Fibroblast of lung (primary cell): Measurements from ENCODE around the gene PPME1. TPM values are rescaled to one million over a fixed set of nuclear protein-coding genes. Genes with fewer than 3 reads are reported as not detected.

Experiments used
- DNase-seq, 2 donors: peaks; one replicate each; pipeline versions ENCODE4 v3.0.0 to v3.0.0-alpha.2; 2010; ENCODE audit warnings: low read depth in 2 of 2
- H2AFZ ChIP-seq: 2 replicates; pipeline ENCODE4 v1.5.1; 2012; ENCODE audit warnings: low read length, control low read depth, inconsistent platforms
- H3K27ac ChIP-seq: 2 replicates; pipeline ENCODE4 v1.5.1; 2011; ENCODE audit warnings: low read length, control low read depth; ENCODE audit not compliant: insufficient read depth
- H3K27me3 ChIP-seq: 2 replicates; pipeline ENCODE4 v1.5.1; 2011; ENCODE audit warnings: mild to moderate bottlenecking, low read length; ENCODE audit not compliant: control insufficient read depth, insufficient read depth
- H3K36me3 ChIP-seq: 2 replicates; pipeline ENCODE4 v1.5.1; 2011; ENCODE audit warnings: low read length; ENCODE audit not compliant: control insufficient read depth, insufficient read depth
- H3K4me1 ChIP-seq: 2 replicates; pipeline ENCODE4 v1.5.1; 2011; ENCODE audit warnings: low read length; ENCODE audit not compliant: control insufficient read depth, insufficient read depth; ENCODE audit errors: extremely low read depth
- H3K4me2 ChIP-seq: 2 replicates; pipeline ENCODE4 v1.5.1; 2011; ENCODE audit warnings: low read length, control low read depth; ENCODE audit not compliant: insufficient read depth; ENCODE audit errors: extremely low read depth
- H3K4me3 ChIP-seq, 4 experiments: fragments of 200-600 bp in 1 of 4; sonication (generic) in 1 of 4; replicated peaks in 1 of 4; 2 replicates each; pipeline ENCODE4 v1.5.1; 2011 to 2016; ENCODE audit warnings: low read length in 4 of 4, low read depth in 3 of 4, mild to moderate bottlenecking in 3 of 4, control low read depth in 2 of 4, inconsistent platforms in 1 of 4, mixed read lengths in 1 of 4; ENCODE audit not compliant: insufficient read depth in 1 of 4; ENCODE audit errors: control extremely low read depth in 1 of 4
- H3K79me2 ChIP-seq: 2 replicates; pipeline ENCODE4 v1.5.1; 2012; ENCODE audit warnings: mild to moderate bottlenecking, low read length, inconsistent platforms; ENCODE audit not compliant: control insufficient read depth, insufficient read depth
- H3K9ac ChIP-seq: 2 replicates; pipeline ENCODE4 v1.5.1; 2011; ENCODE audit warnings: mild to moderate bottlenecking, low read length, control low read depth; ENCODE audit not compliant: insufficient read depth
- H3K9me3 ChIP-seq: 2 replicates; pipeline ENCODE4 v1.5.1; 2012; ENCODE audit warnings: low read depth, low read length; ENCODE audit not compliant: control insufficient read depth, insufficient read depth
- H4K20me1 ChIP-seq: 2 replicates; pipeline ENCODE4 v1.5.1; 2011; ENCODE audit warnings: low read length; ENCODE audit not compliant: control insufficient read depth, insufficient read depth; ENCODE audit errors: extremely low read depth
- EZH2 ChIP-seq: IDR thresholded peaks from 2 replicates; pipeline ENCODE4 v1.5.1; 2012; ENCODE audit warnings: low read length, control low read depth, mild to moderate bottlenecking; ENCODE audit errors: missing control alignments
- polyA plus RNA-seq, 2 donors: library from polyadenylated mRNA; depleted of rRNA in 1 of 2; stranded (reverse) in 1 of 2; unstranded in 1 of 2; fragments of >200 nt; gene quantifications; 2 replicates each; pipeline ENCODE4 v1.2.1, GENCODE V29; 2011 to 2012; ENCODE audit warnings: missing spikeins in 1 of 2
- total RNA-seq: library from RNA; depleted of rRNA; stranded (reverse); fragments of >200 nt; gene quantifications from 2 replicates; pipeline ENCODE4 v1.2.1, GENCODE V29; 2014
- TF ChIP-seq, protein P1 (sequence below), 2 donors: IDR thresholded peaks in 1 of 2; conservative IDR thresholded peaks in 1 of 2; 1 replicate in 1 of 2; 2 replicates in 1 of 2; pipeline ENCODE4 v1.5.1; 2011 to 2012; ENCODE audit warnings: low read length in 2 of 2, control low read depth in 1 of 2, inconsistent platforms in 1 of 2, low read depth in 1 of 2, mild to moderate bottlenecking in 1 of 2

PPME1 gene
- total and polyA plus RNA-seq, 2 donors (not counting 1 experiment from before 2014, with no cell fraction given), result 35.3 to 38.8 TPM

DNA sequence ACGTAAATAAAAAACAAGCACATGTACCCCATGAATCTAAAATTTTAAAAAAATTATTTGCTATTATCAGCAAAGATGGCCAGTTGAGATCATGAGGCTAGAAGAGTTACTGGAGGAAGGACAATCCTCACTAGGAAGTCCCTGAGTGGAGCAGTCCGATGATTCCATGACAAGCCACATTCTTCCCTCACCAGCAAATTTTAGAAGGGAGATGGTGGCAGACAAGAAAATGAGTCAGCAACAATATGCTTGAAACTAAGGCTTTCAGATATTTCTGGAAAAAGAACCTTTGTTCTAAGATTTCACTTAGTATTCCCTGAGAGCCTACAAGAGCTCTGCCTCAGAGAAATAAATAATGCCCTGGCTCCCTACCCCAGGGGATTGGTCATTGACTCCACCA lies 105.5 kb downstream of the PPME1 start:
- TF ChIP-seq EZH2, result no peak
- Histone ChIP-seq H3K4me1 (peaks cover 15% of the 10 kb centered on the region), H3K9me3 (no peaks in the 10 kb centered on the region), H3K9ac (no peak overlapping the region), H4K20me1 (no peaks in the 10 kb centered on the region), H3K4me3 (no peak overlapping the region), H3K79me2 (no peaks in the 10 kb centered on the region), H3K27ac (no peak overlapping the region), H3K4me2 (no peak overlapping the region), H2AFZ (no peak overlapping the region), H3K27me3 (no peaks in the 10 kb centered on the region), H3K36me3 (no peaks in the 10 kb centered on the region)
- DNase-seq, result peak in 1 of 2 donors; percentile 82

DNA sequence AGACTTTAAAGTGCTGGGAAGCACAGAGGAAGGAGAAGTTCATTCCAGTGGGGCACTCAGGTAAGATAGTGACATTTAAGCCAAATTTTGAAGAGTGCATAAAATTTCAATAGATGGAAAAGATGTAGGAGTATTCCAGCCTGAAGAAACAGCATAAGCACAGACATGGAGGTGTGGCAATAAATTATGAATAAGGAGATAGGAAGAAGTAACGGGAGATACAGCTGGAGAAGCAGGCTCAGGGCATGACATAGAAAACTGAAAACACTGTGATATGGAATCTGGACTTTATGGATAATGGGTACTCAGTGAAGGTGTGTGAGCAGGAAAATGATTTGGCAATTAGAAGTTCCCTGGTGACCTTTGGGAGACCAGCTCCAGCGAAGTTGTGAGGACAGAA lies 107.0 kb downstream of the PPME1 start:
- peak overlapping the region; percentile 76 for H3K27ac ChIP-seq
- peak overlapping the region; percentile 13 for H3K9ac ChIP-seq
- no peaks in the 10 kb centered on the region for H3K27me3 ChIP-seq
- H3K79me2 ChIP-seq, result no peaks in the 10 kb centered on the region
- no peak overlapping the region for H2AFZ ChIP-seq
- no peaks in the 10 kb centered on the region for H3K36me3 ChIP-seq
- no peaks in the 10 kb centered on the region for H4K20me1 ChIP-seq
- no peak for TF ChIP-seq EZH2
- TF ChIP-seq, protein P1, sequence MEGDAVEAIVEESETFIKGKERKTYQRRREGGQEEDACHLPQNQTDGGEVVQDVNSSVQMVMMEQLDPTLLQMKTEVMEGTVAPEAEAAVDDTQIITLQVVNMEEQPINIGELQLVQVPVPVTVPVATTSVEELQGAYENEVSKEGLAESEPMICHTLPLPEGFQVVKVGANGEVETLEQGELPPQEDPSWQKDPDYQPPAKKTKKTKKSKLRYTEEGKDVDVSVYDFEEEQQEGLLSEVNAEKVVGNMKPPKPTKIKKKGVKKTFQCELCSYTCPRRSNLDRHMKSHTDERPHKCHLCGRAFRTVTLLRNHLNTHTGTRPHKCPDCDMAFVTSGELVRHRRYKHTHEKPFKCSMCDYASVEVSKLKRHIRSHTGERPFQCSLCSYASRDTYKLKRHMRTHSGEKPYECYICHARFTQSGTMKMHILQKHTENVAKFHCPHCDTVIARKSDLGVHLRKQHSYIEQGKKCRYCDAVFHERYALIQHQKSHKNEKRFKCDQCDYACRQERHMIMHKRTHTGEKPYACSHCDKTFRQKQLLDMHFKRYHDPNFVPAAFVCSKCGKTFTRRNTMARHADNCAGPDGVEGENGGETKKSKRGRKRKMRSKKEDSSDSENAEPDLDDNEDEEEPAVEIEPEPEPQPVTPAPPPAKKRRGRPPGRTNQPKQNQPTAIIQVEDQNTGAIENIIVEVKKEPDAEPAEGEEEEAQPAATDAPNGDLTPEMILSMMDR (conservative IDR thresholded peaks at IDR 0.05 in 1 of 2, IDR thresholded peaks at IDR 0.05 in 1 of 2; ENCODE audit: low read depth in 1 of 2, low read length in 2 of 2), result no peak
- no peaks in the 10 kb centered on the region for H3K9me3 ChIP-seq
- DNase-seq, result no peak
- peak overlapping the region; percentile 62 for H3K4me2 ChIP-seq
- no peak overlapping the region for H3K4me3 ChIP-seq
- peaks cover 17% of the 10 kb centered on the region for H3K4me1 ChIP-seq

DNA sequence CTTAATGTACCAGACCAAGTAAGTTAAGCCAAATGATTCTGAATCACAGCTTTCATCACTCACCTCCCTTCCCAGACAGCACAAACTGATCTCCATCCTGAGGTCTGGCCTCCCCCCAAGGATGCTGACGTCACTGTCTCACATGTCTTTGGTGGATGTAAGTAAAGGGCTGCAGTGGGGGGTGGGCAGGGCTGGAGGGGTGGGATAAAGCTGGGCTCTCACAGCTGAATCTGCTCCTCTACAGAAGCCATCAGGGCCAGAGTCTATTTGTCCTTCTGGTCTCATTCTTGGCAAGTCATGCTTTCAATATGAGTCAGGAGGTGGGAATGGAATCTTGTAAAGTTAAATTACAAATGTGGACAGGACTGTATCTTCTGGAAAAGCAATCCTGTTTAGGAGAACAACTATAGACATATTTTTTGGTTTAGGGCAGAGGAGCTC lies 107.7 kb downstream of the PPME1 start:
- no peaks in the 10 kb centered on the region for H3K9me3 ChIP-seq
- no peaks in the 10 kb centered on the region for H3K36me3 ChIP-seq
- no peak overlapping the region for H3K9ac ChIP-seq
- no peak overlapping the region for H3K4me3 ChIP-seq
- H3K4me2 ChIP-seq, result no peak overlapping the region
- no peaks in the 10 kb centered on the region for H3K27me3 ChIP-seq
- peak; percentile 99 to 100 for DNase-seq
- TF ChIP-seq EZH2, result no peak
- TF ChIP-seq, protein P1 (conservative IDR thresholded peaks at IDR 0.05 in 1 of 2, IDR thresholded peaks at IDR 0.05 in 1 of 2; ENCODE audit: low read depth in 1 of 2, low read length in 2 of 2), result no peak
- no peaks in the 10 kb centered on the region for H4K20me1 ChIP-seq
- no peaks in the 10 kb centered on the region for H3K79me2 ChIP-seq
- peaks cover 23% of the 10 kb centered on the region for H3K4me1 ChIP-seq
- no peak overlapping the region for H2AFZ ChIP-seq
- H3K27ac ChIP-seq, result peak overlapping the region; percentile 76
